NB4 (cell line): ENCODE measurements around the gene ITGA4.

Source experiments
- DNase-seq: peaks from one replicate; pipeline ENCODE4 v3.0.0; 2010; ENCODE audit warnings: low read depth
- H3K4me3 ChIP-seq: one replicate; pipeline ENCODE4 v1.5.1; 2011; ENCODE audit warnings: mild to moderate bottlenecking, low read depth, low read length, moderate library complexity
- CTCF ChIP-seq: IDR thresholded peaks from one replicate; pipeline ENCODE4 v1.5.1; 2012; ENCODE audit warnings: low read depth, low read length
- MAX ChIP-seq: IDR thresholded peaks from 2 replicates; pipeline ENCODE4 v1.6.1; 2011; ENCODE audit warnings: low read depth, low read length
- MYC ChIP-seq: IDR thresholded peaks from 2 replicates; pipeline ENCODE4 v1.6.1; 2011; ENCODE audit warnings: low read depth, low read length
- POLR2A ChIP-seq: IDR thresholded peaks from 2 replicates; pipeline ENCODE4 v1.6.1; 2011; ENCODE audit warnings: mild to moderate bottlenecking; ENCODE audit not compliant: insufficient read length; ENCODE audit errors: extremely low read depth

The ITGA4 gene

GRCh38 chr2:181523756-181524155 is 66.6 kb downstream of the ITGA4 start:
- no peak for DNase-seq
- no peak for TF ChIP-seq MAX
- TF ChIP-seq CTCF: no peak
- no peak for TF ChIP-seq POLR2A
- TF ChIP-seq MYC: no peak
- H3K4me3 ChIP-seq: no peak overlapping the region

GRCh38 chr2:181526014-181526413 is 68.8 kb downstream of the ITGA4 start:
- no peak for TF ChIP-seq CTCF
- TF ChIP-seq MAX: no peak
- TF ChIP-seq POLR2A: no peak
- no peak for TF ChIP-seq MYC
- no peak for DNase-seq
- H3K4me3 ChIP-seq: no peak overlapping the region

GRCh38 chr2:181527058-181527457 is 69.9 kb downstream of the ITGA4 start:
- DNase-seq: no peak
- TF ChIP-seq POLR2A: no peak
- no peak for TF ChIP-seq MYC
- no peak for TF ChIP-seq MAX
- TF ChIP-seq CTCF: no peak
- no peak overlapping the region for H3K4me3 ChIP-seq

GRCh38 chr2:181528441-181528840 is 71.3 kb downstream of the ITGA4 start:
- no peak for TF ChIP-seq POLR2A
- no peak for TF ChIP-seq CTCF

GRCh38 chr2:181536730-181537129 is 79.5 kb downstream of the ITGA4 start:
- no peak for TF ChIP-seq POLR2A
- TF ChIP-seq MYC: no peak
- TF ChIP-seq MAX: no peak
- H3K4me3 ChIP-seq: no peak overlapping the region
- no peak for DNase-seq

More at GRCh38 chr2:181528441-181528840, 71.3 kb downstream of the ITGA4 start:
- H3K4me3 ChIP-seq: no peak overlapping the region
- DNase-seq: no peak

GRCh38 chr2:181540421-181540820 is 83.2 kb downstream of the ITGA4 start:
- no peak for TF ChIP-seq POLR2A
- TF ChIP-seq CTCF: no peak
- TF ChIP-seq MAX: no peak
- TF ChIP-seq MYC: no peak
- DNase-seq: no peak
- no peak overlapping the region for H3K4me3 ChIP-seq
